CD14-positive monocyte (primary cell): ENCODE measurements around the gene PCDHA9. TPM values are rescaled to one million over a fixed set of nuclear protein-coding genes. Genes with fewer than 3 reads are reported as not detected.

Experiments used
- DNase-seq, 3 donors: peaks; one replicate each; pipeline ENCODE4 v3.0.0-alpha.2; 2011 to 2022
- H2AFZ ChIP-seq: 2 replicates; pipeline ENCODE4 v1.6.0; 2012; ENCODE audit warnings: mild to moderate bottlenecking, low read depth, low read length, inconsistent platforms; ENCODE audit not compliant: insufficient read depth, poor library complexity, severe bottlenecking
- H3K27ac ChIP-seq, 2 donors: 1 replicate in 1 of 2; 2 replicates in 1 of 2; pipeline ENCODE4 v1.5.1; 2012 to 2013; ENCODE audit warnings: low read length in 2 of 2, control low read depth in 1 of 2, inconsistent platforms in 1 of 2, low read depth in 1 of 2, mild to moderate bottlenecking in 1 of 2
- H3K27me3 ChIP-seq, 2 donors: one replicate each; pipeline versions ENCODE4 v1.6.0 to v1.6.1; 2011 to 2013; ENCODE audit warnings: low read length in 2 of 2; ENCODE audit not compliant: control insufficient read depth in 2 of 2, insufficient read depth in 2 of 2
- H3K36me3 ChIP-seq, 2 donors: replicated peaks in 1 of 2; 1 replicate in 1 of 2; 2 replicates in 1 of 2; pipeline versions ENCODE4 v1.5.1 to v1.6.1; 2012 to 2013; ENCODE audit warnings: low read length in 2 of 2, control low read depth in 1 of 2, inconsistent platforms in 1 of 2, mild to moderate bottlenecking in 1 of 2; ENCODE audit not compliant: insufficient read depth in 2 of 2, control insufficient read depth in 1 of 2
- H3K4me1 ChIP-seq, 2 donors: 1 replicate in 1 of 2; 2 replicates in 1 of 2; pipeline versions ENCODE4 v1.5.1 to v1.6.1; 2012 to 2013; ENCODE audit warnings: low read length in 2 of 2, control low read depth in 1 of 2, inconsistent platforms in 1 of 2, mild to moderate bottlenecking in 1 of 2, moderate library complexity in 1 of 2; ENCODE audit not compliant: insufficient read depth in 2 of 2, control insufficient read depth in 1 of 2
- H3K4me2 ChIP-seq: replicated peaks from 2 replicates; pipeline ENCODE3; 2012; ENCODE audit warnings: low read length, moderate library complexity, mild to moderate bottlenecking; ENCODE audit not compliant: poor library complexity, severe bottlenecking; ENCODE audit errors: extremely low read depth
- H3K4me3 ChIP-seq, 3 experiments: fragments of 200-600 bp in 1 of 3; sonication (generic) in 1 of 3; replicated peaks in 1 of 3; 1 replicate in 2 of 3; 2 replicates in 1 of 3; pipeline ENCODE4 v1.5.1; 2011 to 2013; ENCODE audit warnings: low read length in 3 of 3, mild to moderate bottlenecking in 3 of 3, control low read depth in 2 of 3, low read depth in 2 of 3, inconsistent platforms in 1 of 3, moderate library complexity in 1 of 3
- H3K79me2 ChIP-seq: 2 replicates; pipeline ENCODE4 v1.6.0; 2012; ENCODE audit warnings: mild to moderate bottlenecking, control low read depth, inconsistent platforms, low read length, moderate library complexity; ENCODE audit not compliant: insufficient read depth
- H3K9ac ChIP-seq: 2 replicates; pipeline ENCODE4 v1.6.0; 2017; ENCODE audit warnings: low read length, mild to moderate bottlenecking; ENCODE audit not compliant: insufficient read depth, poor library complexity, severe bottlenecking
- H3K9me3 ChIP-seq, 2 donors: replicated peaks in 1 of 2; 1 replicate in 1 of 2; 2 replicates in 1 of 2; pipeline versions ENCODE4 v1.5.1 to v1.6.1; 2012 to 2013; ENCODE audit warnings: low read length in 2 of 2, control low read depth in 1 of 2; ENCODE audit not compliant: control insufficient read depth in 1 of 2, insufficient read depth in 1 of 2
- H4K20me1 ChIP-seq: 2 replicates; pipeline ENCODE4 v1.6.0; 2012; ENCODE audit warnings: mild to moderate bottlenecking, low read length, control low read depth, moderate library complexity; ENCODE audit not compliant: insufficient read depth
- H3K27ac Mint-ChIP-seq, 7 donors: one replicate each; pipeline ENCODE4 v1.8.0; 2020; ENCODE audit warnings: mild to moderate bottlenecking in 7 of 7, mixed read lengths in 7 of 7, moderate library complexity in 6 of 7, inconsistent platforms in 2 of 7
- H3K27me3 Mint-ChIP-seq, 3 donors: one replicate each; pipeline ENCODE4 v1.8.0; 2021 to 2022; ENCODE audit warnings: low read depth in 3 of 3, mild to moderate bottlenecking in 3 of 3, mixed read lengths in 3 of 3, moderate library complexity in 3 of 3, inconsistent platforms in 1 of 3
- H3K36me3 Mint-ChIP-seq, 2 donors: one replicate each; pipeline ENCODE4 v1.8.0; 2020; ENCODE audit warnings: mixed read lengths in 2 of 2, inconsistent platforms in 1 of 2, mild to moderate bottlenecking in 1 of 2
- H3K4me1 Mint-ChIP-seq: one replicate; pipeline ENCODE4 v1.8.0; 2020; ENCODE audit warnings: mild to moderate bottlenecking, mixed read lengths
- H3K4me3 Mint-ChIP-seq, 2 donors: one replicate each; pipeline ENCODE4 v1.8.0; 2020; ENCODE audit warnings: mild to moderate bottlenecking in 2 of 2, mixed read lengths in 2 of 2, moderate library complexity in 1 of 2
- H3K9me3 Mint-ChIP-seq, 7 donors: one replicate each; pipeline ENCODE4 v1.8.0; 2020 to 2022; ENCODE audit warnings: mixed read lengths in 7 of 7, mild to moderate bottlenecking in 6 of 7, moderate library complexity in 6 of 7, inconsistent platforms in 2 of 7
- WGBS: methylation state at CpG from one replicate; pipeline ENCODE4 v1.1.5; 2013; ENCODE audit warnings: missing lambda C conversion rate; ENCODE audit not compliant: insufficient coverage; 5-methylcytosine and 5-hydroxymethylcytosine counted together
- intact Hi-C, 2 donors: fragments of 100-400 bp; cut with micrococcal nuclease; formaldehyde crosslinking; loops; one replicate each; pipeline versions ENCODE4 v1.15.0 to v1.15.1; 2023
- polyA plus RNA-seq, 3 donors: library from polyadenylated mRNA; depleted of rRNA in 1 of 3; unstranded in 2 of 3; stranded (reverse) in 1 of 3; fragments of 300-500 nt in 2 of 3; fragments of >200 nt in 1 of 3; fragmentation: Illumina TruSeq in 2 of 3; gene quantifications; 1 replicate in 2 of 3; 2 replicates in 1 of 3; pipeline ENCODE4 v1.2.3, GENCODE V29; 2012 to 2021
- TF ChIP-seq, protein P1 (sequence below): fragments of 200-600 bp; IDR thresholded peaks from one replicate; pipeline ENCODE4 v1.8.0; 2022; ENCODE audit warnings: antibody characterized with exemption, mild to moderate bottlenecking

The PCDHA9 gene
- polyA plus RNA-seq, 3 donors: not detected

DNA sequence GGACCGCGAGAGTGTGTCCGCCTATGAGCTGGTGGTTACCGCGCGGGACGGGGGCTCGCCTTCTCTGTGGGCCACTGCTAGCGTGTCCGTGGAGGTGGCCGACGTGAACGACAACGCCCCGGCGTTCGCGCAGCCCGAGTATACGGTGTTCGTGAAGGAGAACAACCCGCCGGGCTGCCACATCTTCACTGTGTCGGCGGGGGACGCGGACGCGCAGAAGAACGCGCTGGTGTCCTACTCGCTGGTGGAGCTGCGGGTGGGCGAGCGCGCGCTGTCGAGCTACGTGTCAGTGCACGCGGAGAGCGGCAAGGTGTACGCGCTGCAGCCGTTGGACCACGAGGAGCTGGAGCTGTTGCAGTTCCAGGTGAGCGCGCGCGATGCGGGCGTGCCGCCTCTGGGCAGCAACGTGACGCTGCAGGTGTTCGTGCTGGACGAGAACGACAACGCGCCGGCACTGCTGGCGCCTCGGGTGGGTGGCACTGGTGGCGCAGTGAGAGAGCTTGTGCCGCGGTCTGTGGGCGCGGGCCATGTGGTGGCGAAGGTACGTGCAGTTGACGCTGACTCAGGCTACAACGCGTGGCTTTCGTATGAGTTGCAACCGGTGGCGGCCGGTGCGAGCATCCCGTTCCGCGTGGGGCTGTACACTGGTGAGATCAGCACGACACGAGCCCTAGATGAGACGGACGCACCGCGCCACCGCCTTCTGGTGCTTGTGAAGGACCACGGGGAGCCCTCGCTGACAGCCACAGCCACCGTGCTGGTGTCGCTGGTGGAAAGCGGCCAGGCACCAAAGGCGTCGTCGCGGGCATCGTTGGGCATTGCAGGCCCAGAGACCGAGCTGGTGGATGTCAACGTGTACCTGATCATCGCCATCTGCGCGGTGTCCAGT lies 12.3 kb upstream of the PCDHA9 start:
- no peak overlapping the region for H3K27ac ChIP-seq
- no peak overlapping the region for H3K4me2 ChIP-seq
- 43% methylated on average over 103 of the region's 103 CpGs for WGBS
- no peak for DNase-seq
- TF ChIP-seq, protein P1, sequence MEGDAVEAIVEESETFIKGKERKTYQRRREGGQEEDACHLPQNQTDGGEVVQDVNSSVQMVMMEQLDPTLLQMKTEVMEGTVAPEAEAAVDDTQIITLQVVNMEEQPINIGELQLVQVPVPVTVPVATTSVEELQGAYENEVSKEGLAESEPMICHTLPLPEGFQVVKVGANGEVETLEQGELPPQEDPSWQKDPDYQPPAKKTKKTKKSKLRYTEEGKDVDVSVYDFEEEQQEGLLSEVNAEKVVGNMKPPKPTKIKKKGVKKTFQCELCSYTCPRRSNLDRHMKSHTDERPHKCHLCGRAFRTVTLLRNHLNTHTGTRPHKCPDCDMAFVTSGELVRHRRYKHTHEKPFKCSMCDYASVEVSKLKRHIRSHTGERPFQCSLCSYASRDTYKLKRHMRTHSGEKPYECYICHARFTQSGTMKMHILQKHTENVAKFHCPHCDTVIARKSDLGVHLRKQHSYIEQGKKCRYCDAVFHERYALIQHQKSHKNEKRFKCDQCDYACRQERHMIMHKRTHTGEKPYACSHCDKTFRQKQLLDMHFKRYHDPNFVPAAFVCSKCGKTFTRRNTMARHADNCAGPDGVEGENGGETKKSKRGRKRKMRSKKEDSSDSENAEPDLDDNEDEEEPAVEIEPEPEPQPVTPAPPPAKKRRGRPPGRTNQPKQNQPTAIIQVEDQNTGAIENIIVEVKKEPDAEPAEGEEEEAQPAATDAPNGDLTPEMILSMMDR: no peak
- no peaks in the 10 kb centered on the region for H3K36me3 ChIP-seq
- H3K27me3 ChIP-seq: peaks cover 0 to 13% of the 10 kb centered on the region in 2 donors
- Mint-ChIP-seq H3K36me3 (peaks cover 0 to 7% of the 10 kb centered on the region in 2 donors), H3K4me1 (no peaks in the 10 kb centered on the region), H3K27me3 (peaks cover 8 to 24% (median 18%) of the 10 kb centered on the region in 3 donors), H3K27ac (no peak overlapping the region), H3K9me3 (peaks cover 24 to 48% (median 36%) of the 10 kb centered on the region in 7 donors), H3K4me3 (peak overlapping the region in 1 of 2 donors; percentile 46)
- H3K9me3 ChIP-seq: peaks cover 26 to 53% of the 10 kb centered on the region in 2 donors
- no peak overlapping the region for H3K4me3 ChIP-seq
- H2AFZ ChIP-seq: no peak overlapping the region
- no peak overlapping the region for H3K9ac ChIP-seq
- no peaks in the 10 kb centered on the region for H3K79me2 ChIP-seq
- intact Hi-C loops: no loop called here
- no peaks in the 10 kb centered on the region for H4K20me1 ChIP-seq
- H3K4me1 ChIP-seq: no peaks in the 10 kb centered on the region

DNA sequence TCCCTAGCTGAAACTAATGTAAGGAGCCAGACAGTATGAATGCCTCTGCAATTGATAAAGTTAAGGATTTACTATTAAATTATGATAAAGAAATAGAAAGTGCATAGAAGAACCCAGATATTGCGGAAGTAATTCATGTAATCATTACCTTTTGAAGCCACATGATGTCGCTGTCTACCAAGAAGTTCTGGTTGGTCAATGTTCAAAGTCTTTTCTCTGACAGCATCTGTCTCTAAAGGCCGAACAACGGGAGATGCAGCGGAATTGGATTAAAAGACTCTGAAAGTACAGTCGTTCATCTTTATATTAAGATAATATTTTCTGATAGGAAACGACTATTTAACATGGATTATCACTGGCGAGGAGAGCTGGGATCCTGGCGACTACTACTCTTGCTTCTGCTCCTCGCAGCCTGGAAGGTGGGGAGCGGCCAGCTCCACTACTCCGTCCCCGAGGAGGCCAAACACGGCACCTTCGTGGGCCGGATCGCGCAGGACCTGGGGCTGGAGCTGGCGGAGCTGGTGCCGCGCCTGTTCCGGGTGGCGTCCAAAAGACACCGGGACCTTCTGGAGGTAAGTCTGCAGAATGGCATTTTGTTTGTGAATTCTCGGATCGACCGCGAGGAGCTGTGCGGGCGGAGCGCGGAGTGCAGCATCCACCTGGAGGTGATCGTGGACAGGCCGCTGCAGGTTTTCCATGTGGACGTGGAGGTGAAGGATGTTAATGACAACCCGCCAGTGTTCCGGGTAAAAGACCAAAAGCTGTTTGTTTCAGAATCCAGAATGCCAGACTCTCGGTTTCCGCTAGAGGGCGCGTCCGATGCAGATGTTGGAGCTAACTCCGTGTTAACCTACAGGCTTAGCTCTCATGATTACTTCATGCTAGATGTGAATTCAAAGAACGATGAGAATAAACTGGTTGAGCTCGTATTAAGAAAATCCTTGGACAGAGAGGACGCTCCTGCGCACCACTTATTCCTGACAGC lies 6.9 kb upstream of the PCDHA9 start, which contains the start of gene PCDHA8:
TSS of gene PCDHA8 (plus strand) at position 210 of the 985 bp plus-strand sequence. CDS start at position 345, 135 bp downstream.
- Histone ChIP-seq H3K4me3 (no peak within 1 kb of the TSS), H4K20me1 (no peaks in the 10 kb centered on the region), H3K9me3 (peaks cover 34 to 41% of the 10 kb centered on the region in 2 donors), H3K27ac (no peak within 1 kb of the TSS), H3K4me1 (no peaks in the 10 kb centered on the region), H3K36me3 (no peaks in the 10 kb centered on the region), H3K79me2 (no peaks in the 10 kb centered on the region), H2AFZ (no peak within 1 kb of the TSS), H3K27me3 (peaks cover 0 to 2% of the 10 kb centered on the region in 2 donors), H3K4me2 (no peak within 1 kb of the TSS), H3K9ac (no peak within 1 kb of the TSS)
- H3K4me3 Mint-ChIP-seq: no peak within 1 kb of the TSS
- H3K27me3 Mint-ChIP-seq: peaks cover 3 to 23% (median 12%) of the 10 kb centered on the region in 3 donors
- DNase-seq: no peak
- intact Hi-C loops: no loop called here
- no peak within 1 kb of the TSS for H3K27ac Mint-ChIP-seq
- no peaks in the 10 kb centered on the region for H3K4me1 Mint-ChIP-seq
- H3K9me3 Mint-ChIP-seq: peaks cover 26 to 48% (median 34%) of the 10 kb centered on the region in 7 donors
- TF ChIP-seq, protein P1: no peak
- 30% methylated on average over 24 of the region's 47 CpGs for WGBS
- H3K36me3 Mint-ChIP-seq: no peaks in the 10 kb centered on the region
